Keratinocyte (primary cell): Measurements from ENCODE around the gene NBL1. TPM values are rescaled to one million over a fixed set of nuclear protein-coding genes. Genes with fewer than 3 reads are reported as not detected.
A peak's percentile ranks its signal among the peaks of the same experiment; 100 is the strongest.

ENCODE experiments used
- DNase-seq: peaks from one replicate; pipeline ENCODE4 v3.0.0-alpha.2; 2011; ENCODE audit warnings: low read depth, missing footprints, low spot score
- FAIRE-seq: peaks from 2 replicates; lab custom pipeline; 2011; peaks lifted over from hg19 to GRCh38; lab: Jason Lieb, UNC
- H2AFZ ChIP-seq: 2 replicates; pipeline ENCODE4 v1.6.0; 2012; ENCODE audit warnings: low read length, control low read depth, inconsistent platforms; ENCODE audit not compliant: control insufficient read depth
- H3K27ac ChIP-seq: 2 replicates; pipeline ENCODE4 v1.5.1; 2011; ENCODE audit warnings: low read length; ENCODE audit not compliant: control insufficient read depth, insufficient read depth
- H3K27me3 ChIP-seq: 3 replicates; pipeline ENCODE4 v1.6.0; 2011; ENCODE audit warnings: low read length; ENCODE audit not compliant: control insufficient read depth, insufficient read depth; ENCODE audit errors: extremely low read depth
- H3K36me3 ChIP-seq, 2 experiments: 2 replicates in 1 of 2; 3 replicates in 1 of 2; pipeline ENCODE4 v1.5.1; 2011; ENCODE audit warnings: low read length in 2 of 2, mild to moderate bottlenecking in 1 of 2; ENCODE audit not compliant: control insufficient read depth in 2 of 2, insufficient read depth in 2 of 2; ENCODE audit errors: extremely low read depth in 1 of 2
- H3K4me1 ChIP-seq: 3 replicates; pipeline ENCODE4 v1.5.1; 2011; ENCODE audit warnings: low read length; ENCODE audit not compliant: control insufficient read depth, insufficient read depth; ENCODE audit errors: extremely low read depth
- H3K4me2 ChIP-seq: 3 replicates; pipeline ENCODE4 v1.6.0; 2011; ENCODE audit warnings: low read depth, low read length; ENCODE audit not compliant: control insufficient read depth, insufficient read depth; ENCODE audit errors: extremely low read depth
- H3K4me3 ChIP-seq, 3 experiments: fragments of 200-600 bp in 1 of 3; sonication (generic) in 1 of 3; 2 replicates in 2 of 3; 3 replicates in 1 of 3; pipeline ENCODE4 v1.5.1; 2011 to 2016; ENCODE audit warnings: low read length in 3 of 3, mild to moderate bottlenecking in 3 of 3, control low read depth in 2 of 3, inconsistent platforms in 1 of 3, low read depth in 1 of 3, mixed read lengths in 1 of 3, mixed run types in 1 of 3, moderate library complexity in 1 of 3; ENCODE audit not compliant: control insufficient read depth in 2 of 3, insufficient read depth in 2 of 3; ENCODE audit errors: extremely low read depth in 1 of 3
- H3K79me2 ChIP-seq: 2 replicates; pipeline ENCODE4 v1.6.0; 2012; ENCODE audit warnings: low read length; ENCODE audit not compliant: control insufficient read depth, insufficient read depth
- H3K9ac ChIP-seq: 3 replicates; pipeline ENCODE4 v1.6.0; 2011; ENCODE audit warnings: low read length; ENCODE audit not compliant: control insufficient read depth, insufficient read depth; ENCODE audit errors: extremely low read depth
- H3K9me1 ChIP-seq: 3 replicates; pipeline ENCODE4 v1.6.0; 2011; ENCODE audit warnings: low read length; ENCODE audit not compliant: control insufficient read depth, insufficient read depth; ENCODE audit errors: extremely low read depth
- H3K9me3 ChIP-seq: 2 replicates; pipeline ENCODE4 v1.5.1; 2012; ENCODE audit warnings: low read depth, low read length; ENCODE audit not compliant: control insufficient read depth
- H4K20me1 ChIP-seq: 3 replicates; pipeline ENCODE4 v1.6.0; 2011; ENCODE audit warnings: low read length; ENCODE audit not compliant: control insufficient read depth, insufficient read depth; ENCODE audit errors: extremely low read depth
- CTCF ChIP-seq, 3 experiments: IDR thresholded peaks in 1 of 3; conservative IDR thresholded peaks in 1 of 3; optimal IDR thresholded peaks in 1 of 3; 2 replicates in 2 of 3; 3 replicates in 1 of 3; pipeline versions ENCODE3 to v1.5.1; 2011; ENCODE audit warnings: low read length in 3 of 3, mild to moderate bottlenecking in 3 of 3, moderate library complexity in 2 of 3, control low read depth in 1 of 3, inconsistent platforms in 1 of 3; ENCODE audit not compliant: insufficient read depth in 2 of 3; ENCODE audit errors: extremely low read depth in 1 of 3
- EZH2 ChIP-seq: IDR thresholded peaks from one replicate; pipeline ENCODE4 v1.6.1; 2012; ENCODE audit warnings: inconsistent platforms, mild to moderate bottlenecking, low read length, moderate library complexity
- dilution Hi-C: fragments of 300-500 bp; cut with MboI; formaldehyde crosslinking; loops from one replicate; pipeline ENCODE4 v1.7.0; 2020; ENCODE audit warnings: low sequenced_read_pairs; ENCODE audit not compliant: extremely low pct_ligation_motif_present
- polyA plus RNA-seq, 5 experiments: library from polyadenylated mRNA; depleted of rRNA in 3 of 5; stranded (reverse) in 3 of 5; stranded (forward) in 1 of 5; unstranded in 1 of 5; fragments of >200 nt; gene quantifications; 1 replicate in 1 of 5; 2 replicates in 3 of 5; 3 replicates in 1 of 5; pipeline versions ENCODE4 v1.2.1 to v1.2.3, GENCODE V29; 2011 to 2012; ENCODE audit warnings: missing spikeins in 2 of 5, low read depth in 1 of 5, low replicate concordance in 1 of 5

The NBL1 gene
- polyA plus RNA-seq, 1 donor (not counting 4 experiments of a cell fraction or from before 2014, with no cell fraction given): 74.5 TPM

- H3K4me2 ChIP-seq: no peak overlapping the region
- FAIRE-seq (no peak), DNase-seq (no peak)
- peaks cover 42% of the 10 kb centered on the region for H3K27me3 ChIP-seq
- H3K9ac ChIP-seq: no peak overlapping the region
- no peak overlapping the region for H3K27ac ChIP-seq
- H4K20me1 ChIP-seq: peaks cover 2% of the 10 kb centered on the region
- dilution Hi-C loops: no loop called here
- no peaks in the 10 kb centered on the region for H3K9me1 ChIP-seq
- H3K4me1 ChIP-seq: peaks cover 10% of the 10 kb centered on the region
- no peaks in the 10 kb centered on the region for H3K9me3 ChIP-seq
- H3K36me3 ChIP-seq: peaks cover 0 to 3% of the 10 kb centered on the region in 2 experiments
- H2AFZ ChIP-seq: no peak overlapping the region
- H3K79me2 ChIP-seq: no peaks in the 10 kb centered on the region
- no peak overlapping the region for H3K4me3 ChIP-seq
- TF ChIP-seq CTCF (optimal IDR thresholded peaks at IDR 0.05 in 1 of 3, IDR thresholded peaks at IDR 0.05 in 1 of 3, conservative IDR thresholded peaks at IDR 0.05 in 1 of 3; ENCODE audit: extremely low read depth in 1 of 3, insufficient read depth in 2 of 3, low read length in 3 of 3) (no peak), EZH2 (no peak)
These were observed 18.2 kb downstream of the NBL1 start for GRCh38 chr1:19662313-19662712.

DNA sequence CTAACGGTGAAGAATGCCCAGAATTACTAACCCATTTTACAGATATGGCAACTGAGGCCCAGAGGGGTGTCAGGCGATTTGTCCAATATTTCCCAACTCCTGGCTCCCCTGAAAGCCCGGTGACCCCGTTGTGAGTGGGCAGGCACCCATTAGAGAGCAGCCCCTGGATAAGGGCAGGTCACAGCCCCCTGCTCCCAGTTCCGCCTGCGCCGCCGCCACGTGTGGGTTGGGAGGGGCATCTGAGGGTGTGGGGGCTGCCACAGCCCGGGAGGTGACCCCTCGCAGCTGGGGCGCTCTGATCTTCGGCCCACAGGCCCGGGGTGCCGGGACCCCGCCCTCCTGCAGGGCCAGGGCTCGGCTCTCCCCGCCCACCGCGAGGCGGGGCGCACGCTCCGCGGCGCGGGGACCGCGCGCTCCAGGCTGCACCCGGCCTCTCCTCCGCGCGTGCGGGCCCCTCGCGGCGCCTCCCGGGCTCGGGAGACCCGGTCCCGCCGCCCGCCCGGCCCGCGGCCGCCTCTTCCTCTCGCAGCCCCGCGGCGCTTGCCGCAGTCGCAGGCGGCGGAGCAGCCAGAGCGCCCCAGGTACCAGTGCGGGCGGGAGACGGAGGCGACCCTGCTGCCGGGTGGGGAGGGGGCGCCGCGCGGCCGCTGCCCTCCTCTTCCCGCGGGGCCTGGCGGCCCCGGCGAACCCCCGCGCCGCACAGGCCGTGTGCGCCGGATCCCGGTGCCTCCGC, 20.5 kb downstream of the NBL1 start, which contains the start of gene HTR6:
TSS of gene HTR6 (plus strand) at position 423 of the 733 bp plus-strand sequence. CDS start 879 bp downstream, outside the sequence.
- TF ChIP-seq EZH2 (peak; percentile 33), CTCF (optimal IDR thresholded peaks at IDR 0.05 in 1 of 3, IDR thresholded peaks at IDR 0.05 in 1 of 3, conservative IDR thresholded peaks at IDR 0.05 in 1 of 3; ENCODE audit: extremely low read depth in 1 of 3, insufficient read depth in 2 of 3, low read length in 3 of 3) (no peak)
- Histone ChIP-seq H3K27me3 (peaks cover 53% of the 10 kb centered on the region), H2AFZ (no peak within 1 kb of the TSS), H3K9me3 (no peaks in the 10 kb centered on the region), H3K9ac (no peak within 1 kb of the TSS), H3K79me2 (no peaks in the 10 kb centered on the region), H3K36me3 (no peaks in the 10 kb centered on the region), H3K4me1 (peaks cover 9% of the 10 kb centered on the region), H3K27ac (no peak within 1 kb of the TSS), H3K9me1 (no peaks in the 10 kb centered on the region), H3K4me3 (no peak within 1 kb of the TSS), H3K4me2 (peak within 1 kb of the TSS; percentile 9), H4K20me1 (peaks cover 2% of the 10 kb centered on the region)
- no peak for DNase-seq
- dilution Hi-C loops: no loop called here
- FAIRE-seq: no peak
